ENCODE measurements around the gene TRIM71.
"Not testable (repeated sequence)": the region's sequence is repeated elsewhere in the genome, so short reads cannot be mapped to it uniquely, and the experiment has no call there.

Gene TRIM71

DNA sequence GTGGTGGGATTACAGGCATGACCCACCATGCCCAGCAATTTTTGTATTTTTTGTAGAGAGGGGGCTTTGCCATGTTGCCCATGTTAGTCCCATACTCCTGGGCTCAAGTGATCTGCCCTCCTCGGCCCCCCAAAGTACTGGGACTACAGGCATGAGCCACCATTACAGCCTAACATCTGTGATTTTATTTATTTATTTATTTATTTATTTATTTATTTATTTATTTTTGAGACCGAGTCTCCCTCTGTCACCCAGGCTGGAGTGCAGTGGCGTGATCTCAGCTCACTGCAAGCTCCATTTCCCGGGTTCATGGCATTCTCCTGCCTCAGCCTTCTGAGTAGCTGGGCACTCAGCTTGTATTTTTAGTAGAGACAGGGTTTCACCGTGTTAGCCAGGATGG is 16.4 kb upstream of the TRIM71 start:
- not testable (repeated sequence) for H3K9ac ChIP-seq (ENCODE audit: low read depth, low read length); H3K4me1 ChIP-seq (ENCODE audit: control insufficient read depth, insufficient read depth, low read length); H3K9me3 ChIP-seq (ENCODE audit: control insufficient read depth, insufficient read depth, low read length); H3K36me3 ChIP-seq (ENCODE audit: control insufficient read depth, insufficient read depth, low read length); H3K4me3 ChIP-seq (ENCODE audit: low read depth, low read length); H3K27me3 ChIP-seq (ENCODE audit: control insufficient read depth, insufficient read depth, low read length)

DNA sequence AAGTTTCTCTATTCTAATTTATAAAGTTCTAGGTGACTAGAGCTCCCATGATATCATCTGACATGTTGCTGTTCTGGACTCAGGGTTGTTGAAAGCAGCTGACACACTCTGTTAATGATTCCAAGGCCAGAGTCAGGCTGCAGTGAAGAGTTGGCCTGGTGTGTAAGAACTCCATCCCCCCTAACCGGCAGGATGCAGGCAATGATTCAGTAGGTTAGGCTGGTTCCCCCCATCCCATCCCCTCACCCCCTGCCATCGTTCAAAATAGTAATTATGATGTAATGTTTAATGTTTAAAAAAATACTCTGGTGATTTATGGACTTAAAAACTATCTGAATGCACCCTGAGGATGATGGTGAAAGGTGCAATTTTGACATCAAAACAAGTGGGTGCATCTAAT is 4.6 kb upstream of the TRIM71 start:
- peaks cover 11% of the 10 kb centered on the region for H3K36me3 ChIP-seq (ENCODE audit: control insufficient read depth, insufficient read depth, low read length)
- H3K4me1 ChIP-seq (ENCODE audit: control insufficient read depth, insufficient read depth, low read length), result peaks cover 8% of the 10 kb centered on the region
- no peaks in the 10 kb centered on the region for H3K27me3 ChIP-seq (ENCODE audit: control insufficient read depth, insufficient read depth, low read length)
- no peak overlapping the region for H3K4me3 ChIP-seq (ENCODE audit: low read depth, low read length)
- H3K9me3 ChIP-seq (ENCODE audit: control insufficient read depth, insufficient read depth, low read length), result no peaks in the 10 kb centered on the region
- H3K9ac ChIP-seq (ENCODE audit: low read depth, low read length), result no peak overlapping the region

DNA sequence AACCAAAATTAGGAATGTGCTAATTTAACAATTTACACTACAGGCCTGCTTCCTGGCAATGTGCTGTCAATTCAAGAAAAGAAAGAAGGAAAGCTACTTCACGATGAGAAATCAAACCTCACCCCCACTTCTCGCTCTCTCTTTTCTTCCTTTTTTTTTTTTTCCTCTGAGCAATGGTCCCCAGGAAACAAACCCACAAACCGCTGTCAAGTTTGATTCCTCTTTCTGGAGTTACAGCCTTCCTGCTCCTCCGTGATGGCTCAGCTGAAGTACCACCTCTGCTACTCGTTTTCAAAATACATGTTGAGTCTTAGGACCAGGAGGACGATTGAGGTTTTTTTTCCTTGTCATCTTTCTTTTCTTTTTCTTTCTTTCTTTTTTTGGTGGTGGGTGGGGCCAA is 3.4 kb upstream of the TRIM71 start:
- Histone ChIP-seq H3K9ac (ENCODE audit: low read depth, low read length) (no peak overlapping the region), H3K4me1 (ENCODE audit: control insufficient read depth, insufficient read depth, low read length) (peaks cover 8% of the 10 kb centered on the region), H3K9me3 (ENCODE audit: control insufficient read depth, insufficient read depth, low read length) (no peaks in the 10 kb centered on the region), H3K36me3 (ENCODE audit: control insufficient read depth, insufficient read depth, low read length) (peaks cover 23% of the 10 kb centered on the region), H3K27me3 (ENCODE audit: control insufficient read depth, insufficient read depth, low read length) (no peaks in the 10 kb centered on the region), H3K4me3 (ENCODE audit: low read depth, low read length) (peak overlapping the region; percentile 49)

DNA sequence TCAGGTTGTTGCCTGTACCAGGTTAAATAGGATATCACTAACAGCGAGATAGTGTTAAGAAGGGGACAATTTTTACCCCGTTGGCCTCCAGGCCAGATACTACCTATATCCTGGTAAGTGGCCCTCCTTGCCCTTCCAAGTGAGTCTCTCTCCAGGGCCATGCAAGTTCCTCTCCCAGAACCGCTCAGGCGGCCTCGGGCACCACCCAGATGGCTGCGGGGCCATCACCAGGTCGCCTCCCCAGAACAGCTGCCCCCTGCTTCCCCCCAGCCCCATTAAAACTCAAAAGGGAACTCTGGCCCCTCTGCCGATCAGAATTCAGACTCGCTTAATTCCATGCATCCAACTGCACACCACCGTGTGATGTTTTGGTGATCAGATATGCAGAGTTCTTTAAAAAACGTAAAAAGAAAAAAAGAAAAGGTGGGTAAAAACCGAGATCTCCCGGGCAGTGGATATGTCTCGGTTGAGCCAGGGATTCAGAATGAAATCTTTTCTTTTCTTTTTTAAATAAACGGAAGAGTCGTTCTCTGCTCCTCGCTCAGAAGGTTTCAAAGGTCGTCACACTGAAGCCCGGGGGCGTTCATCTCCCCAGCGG is 1.9 kb upstream of the TRIM71 start:
- Histone ChIP-seq H3K4me3 (ENCODE audit: low read depth, low read length) (peak overlapping the region; percentile 49), H3K4me1 (ENCODE audit: control insufficient read depth, insufficient read depth, low read length) (peaks cover 8% of the 10 kb centered on the region), H3K36me3 (ENCODE audit: control insufficient read depth, insufficient read depth, low read length) (peaks cover 38% of the 10 kb centered on the region), H3K9ac (ENCODE audit: low read depth, low read length) (peak overlapping the region; percentile 57), H3K27me3 (ENCODE audit: control insufficient read depth, insufficient read depth, low read length) (no peaks in the 10 kb centered on the region), H3K9me3 (ENCODE audit: control insufficient read depth, insufficient read depth, low read length) (no peaks in the 10 kb centered on the region)

DNA sequence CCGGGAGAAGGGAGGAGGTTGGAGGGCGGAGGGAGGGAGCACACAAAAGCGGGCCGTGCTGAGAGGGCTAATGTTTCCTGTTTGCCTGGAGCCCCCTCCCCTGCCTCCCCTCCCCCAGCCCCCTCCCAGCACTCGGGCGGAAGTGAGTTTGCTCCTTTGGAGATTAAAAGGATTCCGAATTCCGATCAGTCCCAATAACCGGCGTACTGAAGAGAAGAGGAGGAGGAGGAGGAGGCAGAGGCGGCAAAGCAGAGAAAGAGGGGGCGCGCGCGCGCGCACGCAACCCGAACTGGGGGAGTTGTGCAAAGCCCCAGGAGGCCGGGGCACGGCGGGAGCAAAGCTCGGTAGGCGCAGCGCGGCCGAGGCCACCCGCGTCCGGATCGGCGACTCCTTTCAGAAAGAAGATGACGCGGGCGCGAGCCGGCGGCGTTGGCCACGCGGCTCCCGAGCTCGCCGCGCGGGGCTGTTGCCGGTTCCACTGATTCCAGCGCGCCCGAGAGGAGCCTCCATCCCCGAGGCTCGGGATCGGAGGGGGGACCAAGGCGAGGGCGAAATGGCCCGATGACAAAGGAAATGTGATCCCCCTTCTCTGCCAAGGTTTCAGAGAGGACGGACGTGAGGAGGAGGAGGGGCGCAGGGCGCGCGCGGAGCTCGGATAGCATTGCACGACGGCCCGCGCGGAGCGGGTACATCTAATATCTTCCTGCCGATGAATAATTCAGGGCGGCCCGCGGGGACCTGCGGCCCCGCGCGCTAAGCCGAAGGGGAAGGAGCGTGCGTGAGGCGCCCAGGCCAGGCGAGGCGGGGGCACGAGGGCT is 1.1 kb upstream of the TRIM71 start:
- no peaks in the 10 kb centered on the region for H3K9me3 ChIP-seq (ENCODE audit: control insufficient read depth, insufficient read depth, low read length)
- peaks cover 8% of the 10 kb centered on the region for H3K4me1 ChIP-seq (ENCODE audit: control insufficient read depth, insufficient read depth, low read length)
- peak overlapping the region; percentile 100 for H3K9ac ChIP-seq (ENCODE audit: low read depth, low read length)
- peak overlapping the region; percentile 98 for H3K4me3 ChIP-seq (ENCODE audit: low read depth, low read length)
- peaks cover 45% of the 10 kb centered on the region for H3K36me3 ChIP-seq (ENCODE audit: control insufficient read depth, insufficient read depth, low read length)
- H3K27me3 ChIP-seq (ENCODE audit: control insufficient read depth, insufficient read depth, low read length), result no peaks in the 10 kb centered on the region

DNA sequence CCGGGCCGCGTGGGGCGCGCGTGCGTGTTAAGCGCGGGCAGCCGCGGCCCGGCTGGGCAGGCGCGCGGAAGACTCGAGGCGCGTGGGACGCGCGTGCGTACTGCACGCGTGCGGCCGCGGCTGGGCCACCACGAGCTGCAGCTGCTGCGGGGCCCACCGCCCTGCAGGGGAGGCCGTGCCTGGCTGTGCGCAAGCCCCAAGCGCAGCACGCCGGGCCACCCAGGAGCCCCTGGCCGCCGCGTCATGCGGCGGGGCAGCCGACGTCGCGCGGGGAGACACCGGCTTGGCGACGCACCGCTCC is 590 bp upstream of the TRIM71 start:
- Histone ChIP-seq H3K4me1 (ENCODE audit: control insufficient read depth, insufficient read depth, low read length) (peaks cover 8% of the 10 kb centered on the region), H3K4me3 (ENCODE audit: low read depth, low read length) (peak overlapping the region; percentile 98), H3K9me3 (ENCODE audit: control insufficient read depth, insufficient read depth, low read length) (no peaks in the 10 kb centered on the region), H3K27me3 (ENCODE audit: control insufficient read depth, insufficient read depth, low read length) (no peaks in the 10 kb centered on the region), H3K9ac (ENCODE audit: low read depth, low read length) (peak overlapping the region; percentile 100), H3K36me3 (ENCODE audit: control insufficient read depth, insufficient read depth, low read length) (peaks cover 50% of the 10 kb centered on the region)

DNA sequence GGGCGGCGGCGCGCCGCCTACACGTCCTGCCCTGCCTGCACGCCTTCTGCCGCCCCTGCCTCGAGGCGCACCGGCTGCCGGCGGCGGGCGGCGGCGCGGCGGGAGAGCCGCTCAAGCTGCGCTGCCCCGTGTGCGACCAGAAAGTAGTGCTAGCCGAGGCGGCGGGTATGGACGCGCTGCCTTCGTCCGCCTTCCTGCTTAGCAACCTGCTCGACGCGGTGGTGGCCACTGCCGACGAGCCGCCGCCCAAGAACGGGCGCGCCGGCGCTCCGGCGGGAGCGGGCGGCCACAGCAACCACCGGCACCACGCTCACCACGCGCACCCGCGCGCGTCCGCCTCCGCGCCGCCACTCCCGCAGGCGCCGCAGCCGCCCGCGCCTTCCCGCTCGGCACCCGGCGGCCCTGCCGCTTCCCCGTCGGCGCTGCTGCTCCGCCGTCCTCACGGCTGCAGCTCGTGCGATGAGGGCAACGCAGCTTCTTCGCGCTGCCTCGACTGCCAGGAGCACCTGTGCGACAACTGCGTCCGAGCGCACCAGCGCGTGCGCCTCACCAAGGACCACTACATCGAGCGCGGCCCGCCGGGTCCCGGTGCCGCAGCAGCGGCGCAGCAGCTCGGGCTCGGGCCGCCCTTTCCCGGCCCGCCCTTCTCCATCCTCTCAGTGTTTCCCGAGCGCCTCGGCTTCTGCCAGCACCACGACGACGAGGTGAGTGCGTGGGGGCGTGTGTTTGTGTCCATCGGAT is 602 bp downstream of the TRIM71 start:
- H3K36me3 ChIP-seq (ENCODE audit: control insufficient read depth, insufficient read depth, low read length), result peaks cover 52% of the 10 kb centered on the region

DNA sequence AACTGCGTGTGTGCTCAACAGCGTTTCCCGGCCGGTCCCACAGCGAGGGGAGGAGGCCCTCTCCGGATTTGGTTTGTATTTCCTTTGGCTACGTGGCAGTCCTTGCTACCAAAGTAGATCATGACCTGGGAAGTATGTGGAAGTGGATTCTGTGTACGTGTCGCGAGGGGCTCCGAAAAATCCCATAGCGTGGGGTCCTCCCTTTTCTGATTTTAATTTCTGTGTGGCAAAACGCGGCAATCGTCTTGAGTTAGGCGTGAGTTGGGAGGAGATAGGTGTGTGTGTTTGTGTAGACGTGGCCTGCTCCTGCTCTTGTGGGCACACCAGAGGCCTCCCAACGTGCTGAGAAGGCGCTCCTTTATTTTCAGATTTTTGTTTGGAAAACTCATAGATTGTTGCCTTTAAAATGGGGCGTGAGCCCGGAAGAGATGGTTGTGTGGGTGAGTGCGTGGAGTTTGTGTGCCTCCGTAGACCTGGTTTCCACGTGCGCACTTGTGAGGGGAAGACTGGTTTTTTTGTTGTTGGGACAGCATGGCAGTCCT is 1.2 kb downstream of the TRIM71 start:
- Histone ChIP-seq H3K4me1 (ENCODE audit: control insufficient read depth, insufficient read depth, low read length) (peaks cover 15% of the 10 kb centered on the region), H3K9me3 (ENCODE audit: control insufficient read depth, insufficient read depth, low read length) (no peaks in the 10 kb centered on the region), H3K27me3 (ENCODE audit: control insufficient read depth, insufficient read depth, low read length) (no peaks in the 10 kb centered on the region), H3K9ac (ENCODE audit: low read depth, low read length) (peak overlapping the region; percentile 97), H3K36me3 (ENCODE audit: control insufficient read depth, insufficient read depth, low read length) (peaks cover 52% of the 10 kb centered on the region), H3K4me3 (ENCODE audit: low read depth, low read length) (peak overlapping the region; percentile 98)

More for the DNA sequence above, 602 bp downstream of the TRIM71 start:
- Histone ChIP-seq H3K9ac (ENCODE audit: low read depth, low read length) (peak overlapping the region; percentile 97), H3K4me1 (ENCODE audit: control insufficient read depth, insufficient read depth, low read length) (peaks cover 14% of the 10 kb centered on the region), H3K27me3 (ENCODE audit: control insufficient read depth, insufficient read depth, low read length) (no peaks in the 10 kb centered on the region), H3K4me3 (ENCODE audit: low read depth, low read length) (peak overlapping the region; percentile 98), H3K9me3 (ENCODE audit: control insufficient read depth, insufficient read depth, low read length) (no peaks in the 10 kb centered on the region)

DNA sequence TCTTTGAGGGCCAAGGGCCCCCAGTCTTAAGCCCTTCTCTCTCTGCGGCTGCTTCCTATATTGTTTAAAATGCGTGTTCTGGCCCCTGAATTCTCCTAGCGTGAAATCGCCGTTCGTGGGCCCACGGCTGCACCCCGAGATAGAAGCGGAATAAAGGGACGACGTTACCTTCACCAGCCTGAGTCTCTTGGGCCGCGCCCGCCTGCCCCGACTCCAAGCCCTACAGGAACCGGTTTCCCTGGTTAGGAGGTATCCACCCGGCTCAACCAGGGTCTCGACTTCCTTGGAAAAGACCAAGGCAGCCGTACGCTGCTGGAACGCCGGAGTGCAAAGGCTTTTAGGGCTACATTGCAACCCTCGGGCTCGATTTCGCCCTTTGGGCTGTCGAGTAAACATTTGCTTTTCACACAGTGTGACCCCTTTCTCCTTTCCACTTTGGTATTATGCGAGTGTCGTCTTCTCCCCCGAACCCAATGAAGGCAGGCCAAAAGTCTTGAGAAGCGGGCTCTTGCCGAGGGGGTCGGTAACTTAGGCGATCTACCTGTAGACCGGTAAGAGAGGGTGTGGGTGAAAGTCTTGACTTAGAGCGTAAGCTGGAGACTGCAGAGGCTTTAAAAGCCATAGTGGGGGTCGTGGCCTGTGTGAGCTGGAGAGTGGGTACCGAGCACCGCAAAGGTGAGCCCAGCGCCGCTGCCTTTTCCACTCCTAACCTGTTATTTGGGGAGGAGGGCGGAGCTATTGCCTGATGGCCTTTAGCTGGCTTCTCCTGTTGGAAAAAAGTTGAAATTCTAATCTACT is 2.0 kb downstream of the TRIM71 start:
- Histone ChIP-seq H3K9ac (ENCODE audit: low read depth, low read length) (peak overlapping the region; percentile 97), H3K36me3 (ENCODE audit: control insufficient read depth, insufficient read depth, low read length) (peaks cover 52% of the 10 kb centered on the region), H3K27me3 (ENCODE audit: control insufficient read depth, insufficient read depth, low read length) (no peaks in the 10 kb centered on the region), H3K4me3 (ENCODE audit: low read depth, low read length) (peak overlapping the region; percentile 98), H3K9me3 (ENCODE audit: control insufficient read depth, insufficient read depth, low read length) (no peaks in the 10 kb centered on the region), H3K4me1 (ENCODE audit: control insufficient read depth, insufficient read depth, low read length) (peaks cover 9% of the 10 kb centered on the region)

DNA sequence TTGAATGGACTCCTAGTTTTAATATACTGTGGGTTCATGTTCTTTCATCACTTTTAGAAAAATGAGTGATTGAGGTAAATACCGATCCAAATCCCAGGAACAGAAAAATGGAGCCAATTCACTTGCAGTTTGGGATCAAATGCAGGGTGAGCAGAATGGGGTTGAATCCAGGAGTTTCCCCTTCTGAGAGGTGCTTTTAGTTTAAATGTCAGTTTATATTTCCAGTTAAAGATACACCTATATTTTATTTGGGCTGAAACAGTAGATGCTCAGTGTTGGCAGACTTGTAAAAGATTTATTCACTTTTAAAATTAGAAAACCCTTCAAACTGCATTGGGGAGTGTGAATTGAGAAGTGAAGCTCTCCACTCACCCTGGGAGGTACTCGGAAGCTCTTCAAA is 2.6 kb downstream of the TRIM71 start:
- Histone ChIP-seq H3K9me3 (ENCODE audit: control insufficient read depth, insufficient read depth, low read length) (no peaks in the 10 kb centered on the region), H3K27me3 (ENCODE audit: control insufficient read depth, insufficient read depth, low read length) (no peaks in the 10 kb centered on the region), H3K36me3 (ENCODE audit: control insufficient read depth, insufficient read depth, low read length) (peaks cover 52% of the 10 kb centered on the region), H3K4me3 (ENCODE audit: low read depth, low read length) (peak overlapping the region; percentile 98), H3K9ac (ENCODE audit: low read depth, low read length) (peak overlapping the region; percentile 97), H3K4me1 (ENCODE audit: control insufficient read depth, insufficient read depth, low read length) (peaks cover 14% of the 10 kb centered on the region)

DNA sequence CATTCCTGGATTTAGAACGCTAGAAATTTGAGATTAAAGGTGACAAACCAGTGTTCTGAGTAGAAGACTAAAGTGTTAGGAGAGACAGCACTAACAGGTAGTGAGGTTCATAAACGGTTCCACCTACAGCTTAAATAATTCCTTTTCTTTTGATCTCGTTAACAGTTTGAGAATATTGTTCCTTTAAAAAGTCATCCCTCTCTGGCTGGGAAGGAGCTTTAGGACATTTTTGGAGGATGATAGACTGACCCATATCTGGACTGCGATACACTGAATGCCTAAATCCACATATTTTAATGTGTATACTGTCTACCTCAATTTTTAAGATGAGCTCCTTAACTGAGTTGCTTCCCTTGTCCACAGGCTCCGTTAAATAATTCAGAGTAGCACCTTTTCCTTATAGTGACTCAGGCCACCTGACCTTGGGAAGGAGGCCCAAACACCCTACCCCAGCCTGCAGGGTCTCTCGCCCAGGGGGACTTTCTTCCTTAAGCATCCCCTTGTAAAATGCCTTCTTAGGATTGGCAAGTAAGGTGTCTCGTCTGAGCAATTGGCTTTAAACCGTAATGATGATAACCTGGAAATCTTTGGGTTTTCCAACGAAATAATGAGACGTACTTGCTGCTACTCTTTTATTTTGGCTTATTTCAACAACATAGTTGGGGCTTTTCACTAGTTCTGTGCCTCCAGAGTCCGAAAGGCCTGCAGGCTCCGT is 3.3 kb downstream of the TRIM71 start:
- H3K9ac ChIP-seq (ENCODE audit: low read depth, low read length), result peak overlapping the region; percentile 97

More for the DNA sequence above, 3.3 kb downstream of the TRIM71 start:
- Histone ChIP-seq H3K36me3 (ENCODE audit: control insufficient read depth, insufficient read depth, low read length) (peaks cover 56% of the 10 kb centered on the region), H3K4me1 (ENCODE audit: control insufficient read depth, insufficient read depth, low read length) (peaks cover 21% of the 10 kb centered on the region), H3K9me3 (ENCODE audit: control insufficient read depth, insufficient read depth, low read length) (no peaks in the 10 kb centered on the region), H3K27me3 (ENCODE audit: control insufficient read depth, insufficient read depth, low read length) (no peaks in the 10 kb centered on the region), H3K4me3 (ENCODE audit: low read depth, low read length) (peak overlapping the region; percentile 98)

Measured in iPS-15b (cell line).